ENCODE data around the gene AUTS2.

Gene AUTS2

DNA sequence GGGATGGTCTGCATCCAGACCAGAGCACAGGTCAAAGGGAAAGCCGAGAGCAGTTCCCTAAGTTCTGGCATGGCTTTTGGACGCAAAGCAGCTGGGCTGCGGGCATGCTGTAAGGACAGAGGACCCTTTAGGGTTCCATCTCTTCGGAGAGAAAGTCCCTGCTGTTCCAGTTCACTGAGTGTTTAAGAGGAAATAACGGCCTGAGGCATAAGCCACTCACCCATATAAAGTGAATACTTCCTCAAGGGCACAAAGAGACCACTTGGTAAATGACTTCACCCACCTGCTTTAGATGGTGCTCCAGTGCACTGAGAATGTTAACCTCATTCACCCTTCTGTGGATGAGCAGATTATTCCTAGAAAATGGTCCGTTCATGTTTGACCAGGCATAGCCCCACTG is 946.9 kb downstream of the AUTS2 start:
- in situ Hi-C loops (cut with MboI; ENCODE audit: low sequenced_read_pairs): no loop called here

DNA sequence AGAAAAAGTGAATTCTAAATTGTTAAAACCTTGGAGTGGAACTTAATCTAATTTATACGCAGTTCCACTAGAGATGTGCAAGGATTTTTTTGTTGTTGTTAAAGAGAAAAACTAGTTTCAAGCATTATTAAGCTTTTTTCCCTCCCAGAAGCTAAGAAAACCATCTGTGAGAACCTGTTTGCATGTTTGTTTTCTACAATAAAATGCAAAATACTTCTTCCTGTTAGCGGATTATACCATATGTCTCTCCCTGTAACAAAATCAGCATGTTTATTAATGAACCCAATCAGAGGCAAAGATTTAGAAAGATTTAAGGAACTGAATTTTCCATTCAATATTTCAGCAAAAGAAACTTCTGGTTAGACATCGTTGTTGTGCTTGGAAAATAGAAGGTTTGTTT is 953.9 kb downstream of the AUTS2 start:
- in situ Hi-C loops (cut with MboI; ENCODE audit: low sequenced_read_pairs): no loop called here

GRCh38 chr7:70553364-70553763 is 955.1 kb downstream of the AUTS2 start:
- in situ Hi-C loops (cut with MboI; ENCODE audit: low sequenced_read_pairs): no loop called here

DNA sequence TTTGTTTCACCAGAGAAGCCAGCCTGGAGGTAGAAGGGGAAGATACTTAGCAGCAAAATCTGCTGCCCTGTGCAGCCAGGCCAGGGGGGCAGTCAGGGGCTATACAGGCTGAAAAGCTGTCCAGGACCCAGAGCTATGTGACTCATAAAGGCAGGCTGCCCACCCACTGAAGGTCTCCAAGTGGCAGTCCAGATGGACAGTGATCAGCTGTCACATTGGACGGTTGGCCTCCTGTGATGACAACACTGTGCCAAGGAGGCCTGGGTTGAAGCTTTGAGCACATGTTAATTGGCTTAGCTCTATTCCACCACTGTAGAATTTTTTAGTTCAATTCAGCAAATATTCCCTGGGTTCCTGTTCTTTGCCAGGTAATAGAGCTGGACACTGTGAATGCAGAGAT is 956.4 kb downstream of the AUTS2 start:
- in situ Hi-C loops (cut with MboI; ENCODE audit: low sequenced_read_pairs): no loop called here

DNA sequence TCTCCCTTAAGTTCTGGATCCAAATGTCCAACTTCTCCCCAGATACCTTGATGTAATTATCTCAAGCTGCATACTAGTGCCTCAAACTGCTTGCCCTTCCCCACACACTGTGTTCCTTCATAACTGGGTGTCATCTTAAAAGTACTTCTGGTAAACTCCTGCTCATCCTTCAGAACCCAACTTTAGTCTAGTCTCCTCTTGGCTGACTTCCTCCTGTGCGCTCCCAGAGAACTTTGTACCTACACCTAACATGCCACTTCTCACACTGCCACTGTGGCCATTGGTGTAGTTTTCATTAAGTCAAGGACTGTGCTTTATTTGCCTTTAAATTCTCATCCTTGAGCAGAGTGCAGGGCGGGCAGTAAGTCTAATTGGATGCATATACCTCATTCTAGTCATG is 958.5 kb downstream of the AUTS2 start:
- in situ Hi-C loops (cut with MboI; ENCODE audit: low sequenced_read_pairs): no loop called here

DNA sequence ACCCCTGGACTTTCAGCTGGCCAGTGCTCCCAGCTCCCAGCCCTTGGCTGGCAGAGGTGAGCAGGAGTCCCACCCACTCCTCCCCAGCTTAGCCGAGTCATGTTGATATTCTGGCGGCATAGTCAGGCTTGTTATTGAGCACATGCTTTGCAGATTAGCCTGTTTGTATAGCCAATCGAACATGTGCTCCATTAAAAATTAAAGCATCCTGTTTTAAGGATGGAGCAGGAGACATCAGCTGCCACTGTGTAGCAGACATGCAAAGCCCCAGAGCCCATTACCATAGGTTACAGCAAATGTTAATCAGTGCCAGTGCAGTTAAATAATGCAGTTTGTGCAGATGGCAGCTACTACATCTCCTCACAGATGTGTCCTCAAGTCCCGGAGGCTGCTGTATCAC is 959.1 kb downstream of the AUTS2 start:
- in situ Hi-C loops (cut with MboI; ENCODE audit: low sequenced_read_pairs): no loop called here

DNA sequence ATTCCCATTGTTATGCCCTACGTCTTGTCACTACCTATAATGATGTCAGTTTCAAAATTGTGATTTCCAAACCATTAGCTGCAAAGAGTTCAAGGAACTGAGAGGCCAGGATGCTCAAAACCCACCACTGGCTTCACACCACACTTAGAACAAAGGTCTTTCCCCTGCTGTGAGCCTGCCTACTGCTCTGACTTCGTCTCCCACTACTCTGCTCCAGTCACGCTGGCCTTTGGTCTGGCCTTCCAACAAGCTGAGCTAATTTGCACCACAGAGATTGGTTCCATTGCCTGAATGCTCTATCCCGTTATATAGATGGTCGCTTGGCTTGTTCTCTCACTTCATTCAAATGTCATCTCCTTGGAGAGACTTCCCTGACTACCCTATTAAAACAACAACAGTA is 961.5 kb downstream of the AUTS2 start:
- in situ Hi-C loops (cut with MboI; ENCODE audit: low sequenced_read_pairs): no loop called here

DNA sequence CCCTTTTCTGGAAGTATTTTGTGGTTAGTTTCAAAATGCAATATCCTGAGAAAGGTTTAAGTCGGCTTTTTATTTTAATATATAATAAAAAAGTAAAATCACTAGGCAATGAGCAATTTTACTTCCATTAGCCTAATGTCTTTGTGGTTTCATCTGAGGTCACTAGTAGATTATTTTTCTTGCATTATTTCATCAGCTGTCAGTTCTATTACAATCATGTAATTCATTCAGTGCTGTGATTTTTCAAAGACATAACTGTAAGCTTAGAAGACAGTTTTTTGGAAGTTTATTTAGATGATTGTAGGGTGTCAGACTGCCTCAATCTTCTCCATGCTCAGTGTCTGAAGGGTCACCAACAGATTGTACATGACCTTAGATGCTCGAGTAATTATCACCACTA is 965.7 kb downstream of the AUTS2 start:
- in situ Hi-C loops (cut with MboI; ENCODE audit: low sequenced_read_pairs): no loop called here

- in situ Hi-C loops (cut with MboI; ENCODE audit: low sequenced_read_pairs): no loop called here
Observed at GRCh38 chr7:70565721-70566370, 967.6 kb downstream of the AUTS2 start.

- in situ Hi-C loops (cut with MboI; ENCODE audit: low sequenced_read_pairs): no loop called here
Observed at GRCh38 chr7:70566671-70567070, 968.4 kb downstream of the AUTS2 start.

DNA sequence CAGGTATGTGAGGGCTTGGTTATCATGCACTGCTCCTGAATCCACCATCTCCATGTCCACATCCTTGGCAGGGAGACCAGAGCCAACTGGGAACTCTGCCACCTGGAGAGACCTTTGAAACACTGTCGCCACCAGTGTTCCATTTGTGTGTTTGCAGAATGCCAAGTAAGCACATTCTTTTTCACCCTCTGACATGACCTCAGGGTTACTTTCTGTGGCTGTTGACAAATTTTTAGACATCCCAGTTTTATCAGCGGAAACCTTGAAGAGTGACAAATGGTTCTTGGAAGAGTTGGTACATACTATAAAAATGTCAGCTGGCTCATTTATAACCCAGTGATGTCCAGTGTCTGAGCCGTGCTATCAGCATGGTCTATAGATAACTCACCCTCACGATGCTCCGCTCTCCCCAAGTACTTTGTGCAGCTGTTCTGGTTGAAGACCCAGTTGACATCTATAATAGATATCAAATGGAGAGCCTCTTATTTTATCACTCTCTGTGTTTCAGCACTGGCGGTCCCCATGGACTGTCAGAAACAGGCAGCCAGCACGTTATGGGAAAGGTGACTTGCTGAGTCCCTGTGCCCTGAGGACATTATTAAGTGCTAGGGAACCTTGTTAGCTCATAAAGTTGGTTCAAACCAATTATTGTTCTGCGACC is 970.5 kb downstream of the AUTS2 start:
- in situ Hi-C loops (cut with MboI; ENCODE audit: low sequenced_read_pairs): no loop called here

- in situ Hi-C loops (cut with MboI; ENCODE audit: low sequenced_read_pairs): no loop called here
Observed at GRCh38 chr7:70569335-70569819, 971.1 kb downstream of the AUTS2 start.

- in situ Hi-C loops (cut with MboI; ENCODE audit: low sequenced_read_pairs): no loop called here
Observed at GRCh38 chr7:70570029-70570428, 971.8 kb downstream of the AUTS2 start.

DNA sequence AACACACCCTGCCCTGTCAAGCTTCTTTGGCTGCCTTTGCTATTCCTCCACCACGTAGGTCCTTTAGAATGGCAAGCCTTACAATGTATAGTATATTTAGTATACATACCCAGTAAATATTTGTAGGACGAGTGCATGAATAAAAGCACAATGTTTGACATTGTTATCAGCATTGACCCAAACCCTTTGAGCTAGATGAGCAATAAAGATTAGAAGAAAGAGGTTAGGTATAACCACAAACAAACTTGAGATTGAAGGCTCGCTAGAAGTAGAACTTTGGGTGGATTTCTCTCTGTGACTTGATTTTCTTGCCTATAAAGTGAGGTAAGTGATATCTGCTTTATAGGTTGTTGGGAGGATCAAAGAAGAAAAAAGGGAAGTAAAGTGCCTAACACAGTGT is 972.7 kb downstream of the AUTS2 start:
- in situ Hi-C loops (cut with MboI; ENCODE audit: low sequenced_read_pairs): no loop called here

GRCh38 chr7:70571403-70571934 is 973.2 kb downstream of the AUTS2 start:
- in situ Hi-C loops (cut with MboI; ENCODE audit: low sequenced_read_pairs): no loop called here

GRCh38 chr7:70571961-70572360 is 973.7 kb downstream of the AUTS2 start:
- in situ Hi-C loops (cut with MboI; ENCODE audit: low sequenced_read_pairs): no loop called here

DNA sequence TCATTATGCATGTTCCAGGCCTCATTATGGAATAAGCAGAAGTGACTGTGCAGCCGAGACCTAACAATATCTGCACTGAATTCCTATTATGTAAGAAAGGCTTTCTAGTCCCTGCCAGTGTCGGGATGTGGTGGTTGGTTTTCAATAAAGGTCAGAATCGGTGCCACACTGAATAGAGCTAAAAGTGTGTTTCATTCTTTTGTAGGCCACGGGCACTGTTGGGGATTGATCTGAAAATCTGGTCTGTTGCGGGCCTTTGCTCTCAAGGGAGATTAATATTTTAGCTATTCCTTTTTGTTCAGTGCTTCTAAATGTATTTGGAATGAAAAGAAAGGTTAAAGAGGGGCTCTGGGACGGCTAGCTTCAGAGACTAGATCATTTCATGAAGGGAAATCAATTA is 974.3 kb downstream of the AUTS2 start:
- in situ Hi-C loops (cut with MboI; ENCODE audit: low sequenced_read_pairs): no loop called here

- in situ Hi-C loops (cut with MboI; ENCODE audit: low sequenced_read_pairs): no loop called here
Observed at GRCh38 chr7:70573071-70573661, 974.9 kb downstream of the AUTS2 start.

- in situ Hi-C loops (cut with MboI; ENCODE audit: low sequenced_read_pairs): no loop called here
Observed at GRCh38 chr7:70573696-70574095, 975.4 kb downstream of the AUTS2 start.

- in situ Hi-C loops (cut with MboI; ENCODE audit: low sequenced_read_pairs): no loop called here
Observed at GRCh38 chr7:70574314-70574834, 976.1 kb downstream of the AUTS2 start.

DNA sequence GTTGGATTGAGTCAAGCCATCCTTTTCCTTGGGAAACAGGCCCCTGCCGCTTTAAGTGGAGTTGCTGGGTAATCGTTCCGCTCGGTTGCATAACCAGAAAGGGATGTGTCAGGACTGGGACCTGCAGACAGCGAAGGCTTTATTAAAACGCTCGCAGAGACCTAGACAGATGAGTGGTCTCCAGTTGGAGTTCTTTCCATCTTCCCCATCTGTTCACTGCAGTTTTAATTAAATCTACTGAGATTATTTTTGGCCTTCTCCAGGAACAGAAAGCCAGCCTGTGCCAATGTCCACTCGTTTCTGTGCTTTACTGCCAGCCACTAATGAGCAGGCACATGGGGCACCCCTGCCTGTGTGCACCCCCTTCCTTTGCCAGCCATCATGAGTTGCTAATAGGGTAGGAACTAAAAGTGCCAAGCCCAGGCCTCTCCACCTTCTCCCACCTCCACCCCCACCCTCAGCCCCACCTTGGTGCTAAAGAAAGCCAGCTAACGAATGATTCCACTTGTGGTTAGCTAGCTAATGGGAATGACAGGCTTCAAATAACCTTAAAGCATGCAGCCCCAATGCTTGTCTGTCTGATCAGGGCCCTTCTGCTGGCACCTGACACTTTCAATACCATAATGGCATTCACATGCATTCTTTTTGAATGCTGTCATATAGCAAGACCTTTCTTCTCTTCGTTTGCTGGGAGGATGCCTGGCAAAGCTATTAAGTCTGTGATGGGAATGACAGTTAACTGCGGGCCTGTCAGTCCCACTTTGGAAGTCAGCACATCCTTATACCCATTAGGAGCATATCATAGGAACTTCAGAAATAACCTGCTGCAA is 976.9 kb downstream of the AUTS2 start:
- in situ Hi-C loops (cut with MboI; ENCODE audit: low sequenced_read_pairs): no loop called here

Data from hTERT RPE-1 (cell line).